Stimulated activated naive CD8-positive, alpha-beta T cell treated with anti-CD3 and anti-CD28 coated beads, Interleukin-15, Interleukin-2, amounts not matched to agents 100 U/mL and 50 U/mL, for 24 hours (primary cell): ENCODE results near the gene CRTAC1.

Experiments used
- ATAC-seq: fragments of 150-1000 bp; cut with Tn5 transposase; one replicate; pipeline ENCODE4 v1.10.0; 2021
- DNase-seq: peaks from one replicate; pipeline ENCODE4 v3.0.0; 2021

CRTAC1 gene

DNA sequence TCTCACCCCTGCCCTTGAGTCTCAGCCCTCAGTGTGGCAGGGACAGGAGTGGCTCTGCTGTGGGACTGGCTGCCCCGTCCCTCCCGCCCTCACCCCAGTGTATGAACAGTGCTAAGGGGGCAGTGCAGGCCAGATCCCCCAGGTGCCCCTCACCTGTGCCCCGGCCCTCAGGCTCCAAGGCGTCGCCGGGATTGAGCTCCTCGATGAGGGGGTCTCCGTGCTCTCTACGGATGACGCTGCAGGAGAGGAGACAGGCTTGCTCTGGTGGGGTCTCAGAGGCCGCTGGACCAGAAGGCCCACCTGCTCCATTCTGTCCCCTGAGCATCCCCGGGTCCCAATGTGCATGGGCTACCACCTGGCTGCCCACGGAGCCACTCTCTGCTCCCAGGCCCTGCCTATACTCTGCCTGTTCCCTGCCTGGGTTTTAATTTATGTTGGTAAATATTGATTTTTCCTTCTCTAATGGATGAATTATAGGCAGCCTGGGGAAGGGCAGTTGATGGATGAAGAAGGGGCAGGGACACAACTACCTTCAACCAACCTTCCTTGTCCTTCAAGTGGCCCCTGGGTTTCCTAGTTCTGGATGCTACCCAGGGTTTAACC, 133.6 kb downstream of the CRTAC1 start:
- ATAC-seq = no peak
- no peak for DNase-seq

DNA sequence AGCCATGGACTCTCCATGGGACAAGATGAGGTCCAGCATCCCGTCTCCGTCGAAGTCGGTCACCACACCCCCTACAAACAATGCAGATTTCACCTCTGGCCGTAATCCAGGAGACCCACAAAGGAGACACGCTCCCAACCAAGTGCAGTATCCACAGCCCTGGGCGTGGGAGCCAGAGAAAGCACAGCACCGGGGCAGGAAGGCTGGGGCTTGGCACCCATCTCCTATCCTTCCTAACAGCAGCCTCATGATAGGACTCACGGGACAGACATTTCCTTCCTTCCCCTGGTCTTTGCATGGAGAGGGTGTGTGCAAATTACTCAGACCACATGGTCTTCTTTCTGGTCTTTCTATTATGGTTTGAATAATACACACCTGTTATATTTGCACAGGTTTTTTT, 134.5 kb downstream of the CRTAC1 start:
- ATAC-seq (no peak), DNase-seq (no peak)

DNA sequence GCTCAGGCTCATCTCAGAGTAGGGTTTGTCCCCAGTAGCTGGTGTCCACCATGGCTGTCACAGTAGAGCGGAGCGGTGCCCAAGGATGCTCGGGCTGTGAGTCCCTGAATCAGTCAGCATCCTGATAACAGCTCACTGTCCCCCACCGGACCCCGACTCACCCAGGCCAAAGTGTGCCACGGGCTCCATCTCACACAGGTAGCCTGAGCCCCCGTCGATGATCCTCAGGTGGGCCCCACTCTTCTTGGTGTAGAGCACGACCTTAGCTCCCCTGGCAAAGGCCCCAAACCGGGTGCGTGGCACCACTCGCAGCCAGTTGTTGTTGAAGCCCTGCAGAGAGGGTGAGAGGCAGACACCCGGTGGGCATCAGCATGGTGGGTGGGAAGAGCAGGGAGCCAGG, 135.3 kb downstream of the CRTAC1 start:
- ATAC-seq = no peak
- no peak for DNase-seq

DNA sequence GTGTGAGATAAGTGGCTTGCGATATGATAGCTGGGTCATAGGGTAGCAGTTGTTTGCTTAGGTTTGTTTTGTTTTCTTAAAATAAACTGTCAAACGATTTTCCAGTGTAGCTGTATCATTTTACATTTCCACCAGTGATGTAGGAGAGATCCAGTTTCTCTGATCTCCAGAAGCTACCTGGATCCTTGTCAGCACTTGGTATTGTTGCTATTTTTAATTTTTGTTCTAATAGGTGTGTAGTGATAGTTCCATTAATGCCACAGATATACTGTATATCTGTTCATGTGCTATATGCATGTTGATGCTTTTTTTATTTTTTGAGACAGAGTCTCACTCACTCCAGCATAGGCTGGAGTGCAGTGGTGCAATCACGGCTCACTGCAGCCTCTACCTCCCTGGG, 136.3 kb downstream of the CRTAC1 start:
- DNase-seq = no peak
- ATAC-seq = no peak

DNA sequence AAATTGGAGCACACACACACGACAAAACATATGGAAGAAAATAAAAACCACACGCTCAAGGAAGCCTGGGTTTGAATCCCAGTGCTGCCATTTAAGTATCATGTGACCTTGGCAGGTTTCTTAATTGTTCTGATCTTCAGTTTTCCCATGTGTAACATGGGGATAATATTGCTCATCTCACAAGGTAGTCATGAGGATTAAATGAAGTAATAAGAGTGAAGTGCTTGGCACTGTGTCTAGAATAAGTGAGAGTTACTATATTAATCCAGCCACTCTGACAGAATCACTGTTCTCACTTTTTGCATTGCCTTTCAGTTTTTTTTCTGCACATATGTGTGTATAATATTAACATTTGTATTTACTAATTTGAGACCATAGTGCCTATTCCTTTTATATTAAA, 137.5 kb downstream of the CRTAC1 start:
- ATAC-seq = no peak
- no peak for DNase-seq

DNA sequence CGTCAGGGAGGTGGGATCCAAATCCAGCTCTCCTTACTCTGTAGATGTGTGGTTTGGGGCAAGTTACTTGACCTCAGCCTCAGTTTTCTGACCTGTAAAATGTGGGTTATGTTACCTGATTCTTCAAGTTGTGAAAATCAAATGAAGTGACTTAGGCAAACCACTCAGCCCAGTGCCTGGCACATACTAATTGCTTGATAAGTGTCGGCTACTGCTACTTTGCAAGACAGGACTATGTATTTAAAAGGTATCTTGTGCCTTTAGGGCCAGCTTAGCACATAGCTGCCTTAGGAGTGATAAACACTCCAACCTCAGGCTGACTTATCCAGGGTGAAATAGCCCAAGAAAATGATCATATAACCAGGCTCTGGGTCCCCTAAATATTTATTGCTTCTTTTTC, 137.9 kb downstream of the CRTAC1 start:
- DNase-seq = no peak
- ATAC-seq = no peak

DNA sequence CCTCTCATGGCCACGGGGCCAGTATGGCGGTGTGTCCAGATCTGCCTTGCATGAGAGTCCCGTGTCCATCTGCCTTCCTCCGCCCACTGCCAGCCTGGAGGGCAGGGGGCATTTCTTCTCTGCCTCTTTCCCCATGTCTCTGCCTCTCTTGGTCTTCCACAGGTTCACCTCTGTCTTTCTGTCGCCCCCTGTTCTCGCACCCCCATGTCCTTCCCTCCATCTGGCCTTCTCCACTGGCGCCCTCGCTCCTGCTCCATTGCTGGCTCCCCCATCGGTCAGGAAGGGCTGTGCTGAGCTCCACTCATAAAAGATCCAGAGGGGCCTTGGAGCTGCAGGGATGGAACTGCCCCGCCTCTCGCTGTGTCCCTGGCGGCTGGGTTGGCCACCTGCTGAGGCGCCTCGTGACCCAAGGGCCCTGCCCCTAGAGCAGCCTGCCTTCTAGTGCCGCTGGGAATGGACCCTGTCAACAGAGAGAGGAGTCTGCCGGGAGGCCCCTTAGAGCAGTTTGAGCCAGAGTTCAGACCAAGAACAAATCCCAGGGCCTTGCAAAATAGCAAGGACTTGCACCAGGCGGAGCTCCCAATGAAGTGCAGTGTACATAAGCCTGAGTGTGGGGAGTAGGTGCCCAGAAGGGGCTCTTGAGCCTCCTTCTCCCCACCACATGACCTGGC, 138.8 kb downstream of the CRTAC1 start:
- ATAC-seq (no peak), DNase-seq (no peak)

DNA sequence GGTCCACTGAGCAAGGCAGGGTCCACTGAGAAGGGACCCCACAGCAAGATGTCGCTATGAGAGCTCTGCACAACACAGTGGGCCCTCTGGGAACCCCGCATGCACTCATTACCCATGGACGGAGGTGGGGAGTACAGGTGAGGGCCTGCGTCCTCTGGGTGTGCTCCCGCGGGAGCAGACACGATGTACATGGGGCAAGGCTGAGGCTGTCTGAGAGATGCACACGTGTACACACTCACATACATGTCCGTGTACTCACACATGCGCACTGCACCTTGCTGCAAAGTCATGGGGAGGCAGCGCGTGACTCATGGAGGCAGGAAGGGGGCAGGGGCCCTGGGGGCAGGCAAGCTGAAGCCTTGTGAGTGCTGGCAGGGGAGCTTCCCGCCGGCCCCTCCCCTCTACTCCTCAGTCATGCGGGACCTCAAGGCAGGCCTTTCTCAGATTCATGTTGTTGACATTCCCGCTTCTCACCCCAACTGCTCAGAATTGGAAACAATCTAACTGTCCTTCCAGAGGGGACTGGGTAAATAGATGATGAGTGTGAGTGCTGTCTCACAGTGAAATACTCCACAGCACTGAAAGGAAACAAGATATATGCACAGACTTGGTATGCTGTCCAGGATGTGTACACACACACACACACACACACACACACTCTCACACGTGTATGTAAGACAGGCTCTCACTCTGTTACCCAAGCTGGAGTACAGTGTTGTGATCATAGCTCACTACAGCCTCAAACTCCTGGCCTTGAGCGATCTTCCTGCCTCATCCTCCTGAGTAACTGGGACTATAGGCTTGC, 140.8 kb downstream of the CRTAC1 start:
- DNase-seq = peak; percentile 47
- ATAC-seq = peak; percentile 42

DNA sequence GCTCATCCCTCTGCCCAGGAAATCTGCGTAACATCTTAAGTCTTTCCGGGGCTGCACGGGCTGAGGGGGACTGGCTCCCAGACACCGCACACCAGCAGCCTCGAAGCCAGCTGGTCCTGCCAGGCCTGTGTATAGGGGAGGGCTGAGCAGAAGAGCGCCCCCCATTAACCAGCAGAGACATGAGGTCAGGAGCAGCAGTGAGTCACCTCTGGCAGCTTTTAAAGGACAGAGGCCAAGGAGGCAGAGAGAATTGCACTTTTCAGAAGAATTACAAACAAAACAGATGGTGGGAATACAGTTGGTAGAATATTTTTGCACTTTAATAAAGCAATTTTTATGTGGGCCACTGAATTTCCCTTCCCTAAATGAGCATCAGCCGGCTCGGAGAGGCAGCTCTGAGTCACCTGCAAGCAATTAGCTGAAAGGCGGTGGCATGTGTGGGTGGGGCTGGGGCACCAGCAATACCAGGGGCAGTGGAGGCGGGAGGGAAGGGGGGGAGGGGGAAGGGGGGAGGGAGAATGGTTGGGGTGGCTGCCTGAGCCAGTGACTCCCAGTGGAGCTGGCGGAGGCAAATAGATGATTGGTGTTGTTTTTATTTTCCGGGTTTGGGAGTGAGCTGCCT, 141.7 kb downstream of the CRTAC1 start:
- ATAC-seq (peak; percentile 54), DNase-seq (peak; percentile 41)

DNA sequence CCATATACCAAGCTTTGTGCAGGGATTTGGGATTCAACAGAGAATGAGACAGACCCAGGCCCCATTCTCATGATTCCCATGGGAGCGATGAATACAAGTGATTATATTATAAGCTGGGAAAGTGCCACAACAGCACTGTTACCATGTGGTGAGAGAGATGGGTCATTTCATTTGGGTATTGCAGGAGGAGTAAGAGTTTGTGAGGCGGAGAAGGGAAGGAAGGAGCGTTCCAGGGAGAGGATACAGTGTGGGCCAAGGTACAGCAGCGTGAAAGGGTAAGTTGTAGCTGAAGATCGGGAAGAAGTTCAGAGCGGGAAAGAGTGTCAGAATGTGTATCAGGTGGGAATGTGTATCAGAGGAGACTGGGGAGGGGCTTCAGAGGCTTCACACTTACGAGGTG, 142.3 kb downstream of the CRTAC1 start:
- ATAC-seq (no peak), DNase-seq (no peak)

DNA sequence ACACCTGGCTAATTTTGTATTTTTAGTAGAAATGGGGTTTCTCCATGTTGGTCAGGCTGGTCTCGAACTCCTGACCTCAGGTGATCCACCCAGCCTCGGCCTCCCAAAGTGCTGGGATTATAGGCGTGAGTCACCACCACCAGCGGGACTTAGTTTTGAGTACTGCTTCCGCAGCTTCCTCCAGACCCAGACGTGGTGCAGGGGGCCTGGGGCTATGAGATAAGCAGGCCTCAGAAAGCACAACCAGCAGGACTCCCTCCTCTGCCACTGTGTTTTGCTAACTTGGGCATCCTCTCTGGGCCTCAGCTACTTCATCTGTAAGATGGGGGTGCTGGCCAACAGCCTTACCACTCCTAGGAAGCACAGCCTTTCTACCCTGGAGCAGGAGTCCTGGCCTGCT, 143.0 kb downstream of the CRTAC1 start:
- DNase-seq (no peak), ATAC-seq (no peak)

DNA sequence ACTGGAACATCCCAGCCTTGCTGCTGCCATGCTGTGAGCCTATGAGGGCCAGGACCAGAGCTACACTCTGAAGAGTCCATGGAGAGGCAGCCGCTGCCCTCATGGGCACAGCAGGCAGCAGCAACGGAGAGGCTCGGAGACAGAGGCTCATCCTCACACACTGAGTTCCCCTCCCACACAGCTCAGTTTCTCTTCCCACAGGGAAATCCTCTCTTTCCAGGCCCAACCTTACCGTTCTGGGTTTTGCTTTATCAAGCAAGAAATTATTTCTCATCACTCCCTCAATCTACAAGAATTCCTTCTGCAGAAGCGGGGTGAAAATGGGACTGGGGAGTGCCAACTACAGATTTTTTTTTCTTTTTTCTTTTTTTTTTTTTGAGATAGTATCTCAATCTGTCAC, 144.1 kb downstream of the CRTAC1 start:
- DNase-seq (no peak), ATAC-seq (no peak)

DNA sequence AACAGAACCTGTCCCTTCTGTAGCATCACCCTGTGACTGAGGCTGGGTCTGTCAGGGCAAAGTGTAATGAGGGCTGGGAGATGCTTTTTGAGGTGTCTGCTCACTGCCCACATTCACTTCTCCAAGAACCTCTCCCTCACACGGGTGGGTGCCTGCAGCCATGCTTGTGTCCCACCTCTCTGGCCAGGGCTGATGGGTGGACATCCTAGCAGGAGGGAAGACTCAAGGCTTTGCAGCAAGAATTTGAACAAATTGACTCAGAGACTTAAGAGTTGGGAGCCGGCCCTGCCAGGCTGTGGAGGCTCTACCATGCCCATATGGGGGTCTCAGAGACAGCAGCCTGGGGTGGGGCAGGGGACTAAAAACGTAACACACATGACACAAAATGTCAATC, 147.3 kb downstream of the CRTAC1 start:
- DNase-seq (no peak), ATAC-seq (no peak)

DNA sequence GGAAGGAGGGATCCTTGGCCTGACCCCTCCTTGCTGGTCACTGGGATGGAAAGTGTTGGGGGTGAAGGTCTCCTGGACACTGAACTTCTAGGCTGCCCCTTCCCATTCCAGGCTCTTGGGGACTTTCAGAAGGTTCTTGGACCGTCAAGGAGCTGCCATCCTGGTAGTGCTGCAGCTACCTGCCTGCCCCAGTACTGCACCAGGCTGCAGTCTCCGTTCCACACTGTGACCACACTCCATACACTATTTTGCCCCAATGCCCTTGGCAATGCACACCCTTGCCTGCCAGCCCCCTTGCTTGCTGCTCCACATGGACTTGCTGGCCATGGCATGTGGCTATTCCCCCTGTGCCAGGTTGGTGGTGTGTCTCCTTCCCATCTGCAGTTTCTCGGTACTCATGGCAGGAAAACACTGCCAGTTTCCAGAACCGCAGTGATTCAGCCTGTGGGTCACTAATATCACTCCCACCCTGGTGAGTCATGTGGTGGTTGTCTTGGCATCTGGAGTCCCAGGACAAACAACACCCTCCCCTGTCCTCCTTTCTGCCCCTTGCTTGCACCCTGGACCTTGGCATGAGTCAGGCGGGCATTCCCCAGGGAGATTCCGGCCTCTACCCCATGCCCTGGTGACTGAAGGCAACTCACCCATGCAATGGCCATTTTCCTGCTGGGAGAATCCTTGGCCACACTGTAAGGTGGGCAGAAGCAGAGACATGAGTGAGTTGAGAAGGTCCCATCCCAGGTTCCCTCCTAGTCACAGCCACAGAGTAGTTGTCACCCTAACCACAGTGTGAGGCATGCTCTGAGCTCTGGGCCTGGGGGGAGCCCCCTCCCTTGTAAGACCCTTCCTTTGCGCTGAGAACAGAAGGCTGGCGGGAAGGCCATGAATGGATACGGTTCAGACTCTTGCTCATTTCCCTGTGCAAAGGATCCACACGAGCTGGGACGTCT, 148.0 kb downstream of the CRTAC1 start:
- DNase-seq = peak; percentile 61

DNA sequence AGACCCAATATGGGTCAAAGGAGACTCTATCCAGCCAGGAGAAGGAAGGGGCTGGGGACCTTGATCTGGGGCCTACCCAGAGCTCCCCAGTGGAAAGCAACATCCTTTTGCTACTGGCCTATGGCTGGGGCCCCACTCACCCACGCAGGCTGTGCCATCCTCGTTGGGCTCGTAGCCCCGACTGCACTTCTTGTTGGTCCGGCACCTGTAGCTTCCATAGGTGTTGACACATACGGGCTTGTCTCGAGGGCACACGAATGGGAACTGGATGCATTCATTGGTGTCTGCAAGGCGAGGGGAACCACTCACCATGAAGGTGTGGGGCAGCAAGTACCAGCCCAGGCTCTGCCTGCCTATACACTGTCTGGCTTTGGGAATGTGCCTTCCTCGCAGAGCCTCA, 150.3 kb downstream of the CRTAC1 start:
- DNase-seq = no peak
- no peak for ATAC-seq

More for the DNA sequence above, 148.0 kb downstream of the CRTAC1 start:
- peak; percentile 90 for ATAC-seq

DNA sequence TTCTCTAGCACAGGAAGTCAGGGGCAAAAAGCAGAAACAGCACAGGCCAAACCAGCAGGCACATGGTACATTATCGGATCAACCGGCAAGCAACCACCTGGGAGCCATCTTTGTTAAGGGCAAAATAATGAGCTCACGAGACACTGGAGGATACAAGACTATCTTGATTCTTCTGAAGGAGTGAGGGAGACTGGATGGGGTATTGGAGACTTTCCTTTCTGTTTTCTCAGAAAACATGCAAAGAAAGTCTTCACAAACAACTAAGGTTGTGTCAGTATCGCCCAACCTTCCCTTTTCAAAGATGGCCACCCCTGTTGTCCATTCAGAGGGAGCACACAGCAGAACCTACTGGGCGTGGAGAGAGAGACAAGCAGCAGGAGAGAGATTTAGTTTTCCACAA, 151.2 kb downstream of the CRTAC1 start:
- DNase-seq (no peak), ATAC-seq (no peak)

DNA sequence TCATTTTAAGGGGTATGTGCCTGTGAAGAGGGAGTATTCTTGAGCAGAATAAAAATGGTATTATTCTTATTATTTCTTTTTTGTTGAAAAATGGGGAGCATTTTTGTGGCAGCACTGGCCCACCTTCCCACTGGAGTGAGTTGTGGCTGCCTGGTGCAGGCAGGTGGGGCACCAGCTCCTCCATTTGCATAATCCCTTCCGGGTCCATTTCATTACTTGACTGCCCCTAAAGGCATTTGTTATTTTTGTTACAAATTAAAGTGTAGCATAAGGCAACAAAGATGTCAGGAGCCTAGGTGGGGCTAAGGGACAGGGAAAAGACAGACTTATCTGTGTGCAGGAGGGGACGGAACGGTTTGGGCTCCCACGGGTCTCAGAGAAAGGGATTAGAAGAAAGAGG, 154.0 kb downstream of the CRTAC1 start:
- ATAC-seq (no peak), DNase-seq (no peak)

DNA sequence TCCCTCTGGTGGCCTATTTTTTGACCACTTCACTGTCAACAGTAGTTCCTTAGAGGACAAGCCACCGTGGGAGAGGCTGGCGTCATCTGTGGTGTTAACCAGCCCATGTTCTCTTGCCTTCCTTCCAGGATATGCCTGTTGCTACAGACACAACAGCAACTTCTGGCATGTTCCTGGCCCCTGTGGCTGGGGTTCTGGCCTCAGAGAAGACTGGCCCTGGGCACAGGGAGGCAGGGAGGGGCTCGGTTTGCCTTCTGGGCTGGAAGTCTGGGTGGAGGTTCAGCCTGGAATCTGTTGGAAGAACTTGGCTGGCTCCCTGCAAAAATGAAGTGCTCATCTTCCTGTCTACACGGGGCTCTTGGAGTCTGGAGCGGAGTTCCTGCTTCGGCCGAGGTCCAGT, 155.0 kb downstream of the CRTAC1 start:
- DNase-seq = no peak
- no peak for ATAC-seq

DNA sequence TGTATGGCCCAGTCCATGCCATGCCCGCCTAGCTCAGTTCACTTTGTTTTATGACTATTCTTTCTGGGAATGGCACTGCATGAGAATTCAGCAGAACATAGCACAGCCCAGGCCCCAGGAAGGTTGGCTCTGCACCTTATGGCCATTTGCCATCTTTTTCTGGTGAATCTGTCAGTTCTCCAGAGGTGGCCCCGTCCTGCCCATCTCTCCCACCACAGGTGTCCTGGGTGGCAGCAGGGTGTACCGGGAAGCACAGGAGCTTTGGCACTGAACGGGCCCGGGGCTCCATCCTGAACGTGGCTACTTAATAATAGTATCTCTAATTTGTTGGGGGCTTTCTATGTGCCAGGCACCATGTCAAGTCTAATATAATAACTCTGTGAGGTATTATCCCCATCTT, 156.1 kb downstream of the CRTAC1 start:
- no peak for ATAC-seq
- DNase-seq = no peak

DNA sequence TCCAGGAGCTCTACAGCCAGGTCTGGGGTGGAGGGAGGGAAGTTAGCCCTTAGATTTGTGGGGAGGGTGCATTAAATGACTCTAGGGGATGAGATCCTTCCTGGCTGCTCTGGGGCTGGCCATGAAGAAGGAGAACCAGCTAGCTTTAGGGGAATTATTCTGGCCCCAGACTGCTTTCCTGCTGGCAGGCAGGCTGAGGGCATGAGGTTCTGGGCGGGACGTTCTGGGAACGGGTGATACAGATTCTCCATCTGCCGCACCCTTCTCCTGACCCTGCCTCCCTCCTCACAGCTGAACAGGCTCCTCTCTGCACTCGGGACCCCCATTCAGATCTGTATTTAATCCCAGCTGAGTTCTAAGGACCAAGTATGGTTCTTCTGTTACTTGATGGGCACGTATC, 156.9 kb downstream of the CRTAC1 start:
- DNase-seq = no peak
- no peak for ATAC-seq

DNA sequence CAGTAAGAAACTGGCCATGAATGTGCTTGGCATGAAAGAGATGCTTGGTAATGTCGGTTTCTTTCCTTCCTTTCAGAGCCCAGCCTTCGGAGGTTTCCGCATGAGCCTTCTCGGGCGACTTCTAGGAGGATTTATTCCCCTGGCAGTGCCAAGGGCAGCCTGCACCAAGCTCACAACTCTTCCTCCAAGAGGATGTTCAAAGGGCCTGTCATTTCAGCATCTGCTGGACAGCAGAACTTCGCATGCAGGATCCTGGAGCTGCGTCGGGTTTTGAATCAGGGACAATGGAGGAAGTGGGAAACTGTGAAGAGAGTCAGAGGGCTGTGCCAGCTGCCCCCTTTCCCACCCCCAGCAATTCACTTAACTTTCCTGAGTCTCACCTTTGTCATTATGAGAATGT, 159.4 kb downstream of the CRTAC1 start:
- ATAC-seq (no peak), DNase-seq (no peak)
